Posterior cingulate gyrus (tissue), 11 donors: ENCODE data around the gene CCDC122.

Experiments
- DNase-seq, 10 donors: peaks; one replicate each; pipeline versions ENCODE4 v3.0.0 to v3.0.0-alpha.2; 2020 to 2021; ENCODE audit warnings: mixed read lengths in 3 of 10
- intact Hi-C: fragments of 100-400 bp; cut with DNase I; formaldehyde crosslinking; loops from one replicate; pipeline ENCODE4 v1.15.1; 2023

CCDC122 gene

GRCh38 chr13:43878892-43879754 is at the start of gene CCDC122:
Gene CCDC122 (minus strand): TSS chr13:43879740. CDS start chr13:43869376, 10,364 bp downstream.
- DNase-seq, result peak; percentile 55 to 96 (median 70)
- intact Hi-C loops, result no loop called here

- intact Hi-C loops, result no loop called here
- no peak for DNase-seq
Measured at GRCh38 chr13:43924549-43925245, 45.2 kb upstream of the CCDC122 start.

GRCh38 chr13:43920965-43921674 is 41.6 kb upstream of the CCDC122 start:
- intact Hi-C loops, result no loop called here
- no peak for DNase-seq

GRCh38 chr13:43918636-43919035 is 39.1 kb upstream of the CCDC122 start:
- intact Hi-C loops, result no loop called here
- DNase-seq, result no peak

GRCh38 chr13:43916828-43917227 is 37.3 kb upstream of the CCDC122 start:
- DNase-seq, result no peak
- intact Hi-C loops, result no loop called here

- intact Hi-C loops, result no loop called here
- DNase-seq, result no peak
Measured at GRCh38 chr13:43915451-43915850, 35.9 kb upstream of the CCDC122 start.

- no peak for DNase-seq
- intact Hi-C loops, result no loop called here
Measured at GRCh38 chr13:43911871-43912270, 32.3 kb upstream of the CCDC122 start.

- DNase-seq, result no peak
- intact Hi-C loops, result no loop called here
Measured at GRCh38 chr13:43911278-43911677, 31.7 kb upstream of the CCDC122 start.

- DNase-seq, result no peak
- intact Hi-C loops, result no loop called here
Measured at GRCh38 chr13:43910856-43911255, 31.3 kb upstream of the CCDC122 start.

GRCh38 chr13:43908156-43909126 is 28.9 kb upstream of the CCDC122 start:
- intact Hi-C loops, result loop anchor here (2.0 to 10.0 kb wide), 5 partner anchors 144 to 1064 kb away; no protein-coding TSS in a partner anchor
- no peak for DNase-seq

- intact Hi-C loops, result loop anchor here (5.0 to 10.0 kb wide), 4 partner anchors 147 to 1067 kb away; no protein-coding TSS in a partner anchor
- peak in 1 of 10 donors; percentile 22 for DNase-seq
Measured at GRCh38 chr13:43905435-43906031, 26.0 kb upstream of the CCDC122 start.

GRCh38 chr13:43895940-43896339 is 16.4 kb upstream of the CCDC122 start:
- intact Hi-C loops, result no loop called here
- no peak for DNase-seq

GRCh38 chr13:43894438-43894837 is 14.9 kb upstream of the CCDC122 start:
- intact Hi-C loops, result no loop called here
- no peak for DNase-seq

- intact Hi-C loops, result no loop called here
- no peak for DNase-seq
Measured at GRCh38 chr13:43884222-43884621, 4.7 kb upstream of the CCDC122 start.

- intact Hi-C loops, result no loop called here
- DNase-seq, result no peak
Measured at GRCh38 chr13:43883631-43884030, 4.1 kb upstream of the CCDC122 start.

GRCh38 chr13:43881580-43881979 is 2.0 kb upstream of the CCDC122 start:
- no peak for DNase-seq
- intact Hi-C loops, result no loop called here

- peak in 1 of 10 donors; percentile 19 for DNase-seq
- intact Hi-C loops, result no loop called here
Measured at GRCh38 chr13:43880926-43881325, 1.4 kb upstream of the CCDC122 start.

GRCh38 chr13:43880214-43880855 is 795 bp upstream of the CCDC122 start:
- DNase-seq, result no peak
- intact Hi-C loops, result no loop called here

GRCh38 chr13:43879755-43880181 is 228 bp upstream of the CCDC122 start, which contains the start of gene LACC1:
Gene LACC1 (plus strand): TSS chr13:43879904. CDS start chr13:43880986, 1,082 bp downstream.
- intact Hi-C loops, result no loop called here

More at GRCh38 chr13:43879755-43880181, 228 bp upstream of the CCDC122 start, which contains the start of gene LACC1:
- DNase-seq, result peak in 7 of 10 donors; percentile 21 to 85 (median 30)
